Heart left ventricle (tissue), 16 donors: ENCODE data around the gene DAB2IP. TPM values are rescaled to one million over a fixed set of nuclear protein-coding genes. Genes with fewer than 3 reads are reported as not detected.

ENCODE experiments used
- ATAC-seq, 4 donors: fragments of 200-7000 bp; cut with Tn5 transposase; one replicate each; pipeline ENCODE4 v1.9.1; 2020 to 2022; ENCODE audit warnings: moderate library complexity in 4 of 4, mild to moderate bottlenecking in 3 of 4, moderate number of reproducible peaks in 1 of 4
- DNase-seq, 5 donors: peaks; one replicate each; pipeline ENCODE4 v3.0.0-alpha.2; 2020
- H3K27ac ChIP-seq, 12 donors: fragments of 200-600 bp; sonication (generic) in 4 of 12; one replicate each; pipeline versions ENCODE4 v1.5.0 to v1.8.0; 2016 to 2022; ENCODE audit warnings: mild to moderate bottlenecking in 2 of 12
- H3K27me3 ChIP-seq, 9 donors: fragments of 200-600 bp; sonication (generic) in 2 of 9; one replicate each; pipeline versions ENCODE4 v1.5.1 to v1.8.0; 2016 to 2022; ENCODE audit warnings: mild to moderate bottlenecking in 3 of 9
- H3K36me3 ChIP-seq, 9 donors: fragments of 200-600 bp; sonication (generic) in 2 of 9; one replicate each; pipeline versions ENCODE4 v1.5.0 to v1.8.0; 2018 to 2022; ENCODE audit warnings: mild to moderate bottlenecking in 2 of 9
- H3K4me1 ChIP-seq, 12 donors: fragments of 200-600 bp; sonication (generic) in 4 of 12; one replicate each; pipeline versions ENCODE4 v1.5.0 to v1.8.0; 2016 to 2022; ENCODE audit warnings: mild to moderate bottlenecking in 3 of 12
- H3K4me3 ChIP-seq, 12 donors: fragments of 200-600 bp; sonication (generic) in 4 of 12; one replicate each; pipeline versions ENCODE4 v1.5.0 to v1.8.0; 2017 to 2022; ENCODE audit warnings: mild to moderate bottlenecking in 9 of 12, moderate library complexity in 4 of 12
- H3K9me3 ChIP-seq, 12 donors: fragments of 200-600 bp; sonication (generic) in 4 of 12; one replicate each; pipeline versions ENCODE4 v1.5.0 to v1.8.0; 2016 to 2022; ENCODE audit warnings: mild to moderate bottlenecking in 1 of 12
- POLR2A ChIP-seq, 2 donors: fragments of 450-650 bp; IDR thresholded peaks; one replicate each; pipeline ENCODE4 v1.6.1; 2017; ENCODE audit warnings: antibody characterized with exemption in 2 of 2, mild to moderate bottlenecking in 2 of 2, moderate library complexity in 2 of 2
- WGBS, 4 donors: extraction: QIAGEN DNeasy Blood & Tissue Kit in 2 of 4; methylation state at CpG; one replicate each; pipeline versions ENCODE4 v1.1.5 to v1.1.7; 2013 to 2018; 5-methylcytosine and 5-hydroxymethylcytosine counted together
- intact Hi-C, 10 donors: fragments of 100-400 bp; cut with DNase I; formaldehyde crosslinking; loops; one replicate each; pipeline versions ENCODE4 v1.11.1 to v1.14.2; 2022
- polyA plus RNA-seq, 2 donors: library from polyadenylated mRNA; stranded (reverse); fragments of 200-250 nt; gene quantifications; one replicate each; pipeline ENCODE4 v1.2.3, GENCODE V29; 2013
- total RNA-seq, 9 donors: library from RNA; depleted of rRNA in 2 of 9; stranded (reverse); fragments of >200 nt in 2 of 9; fragmentation: NEBNext Ultra II Directional in 3 of 9; extraction: Animal tissue kit (Norgen Biotek cat#: 25700) in 3 of 9; gene quantifications; one replicate each; pipeline versions ENCODE4 v1.1.0 to v1.2.4, GENCODE V29; 2016 to 2023
- TF ChIP-seq, protein P1 (sequence below), 12 donors: fragments of 200-600 bp; sonication (generic) in 4 of 12; IDR thresholded peaks; one replicate each; pipeline versions ENCODE4 v1.5.0 to v1.8.0; 2018 to 2022; ENCODE audit warnings: antibody characterized with exemption in 12 of 12, mild to moderate bottlenecking in 5 of 12
- donor health status: ischemic (EF 13 %, LVEDD 7.1; RV severe dilation, severe dysfunction).
- donor health status: healthy with polysubstance abuse.
- donor health status: DM: no; HTN: yes; CAD: no.
- donor health status: DM: no; HTN: no; CAD: no.
- donor health status: ischemic (EF 25% LVEDD 6.9; RV normal size, moderate dysfunction).
- donor health status: ischemic (EF 25% LVEDD 5.7; RV mildly dilated, moderate dysfunction).
- donor health status: healthy.
- donor health status: DM: yes; HTN: yes; CAD: no.
- donor health status: ischemic (EF 35%, LVEDD 5.7; RV mildly dilated, moderate dysfunction).
- donor health status: nonischemic (EF 11% LVEDD 7.7; RV severe dilation, severe dysfunction).
- donor health status: DM: yes; HTN: yes; CAD: no.
- donor health status: PGD.
- donor health status: ischemic (EF 29% LVEDD 5.4; RV normal size, mild dysfunction).
- donor health status: nonischemic (EF 23%, LVEDD 6.1; RV moderate dilation, normal function).

The DAB2IP gene
- total and polyA plus RNA-seq, 11 donors: 30.9 to 103 (median 52.6) TPM

- peaks cover 0 to 5% (median 0%) of the 10 kb centered on the region in 12 donors for H3K9me3 ChIP-seq
- peaks cover 15 to 86% (median 65%) of the 10 kb centered on the region in 9 donors for H3K36me3 ChIP-seq
- no peaks in the 10 kb centered on the region for H3K27me3 ChIP-seq
- DNase-seq (peak in 3 of 5 donors; percentile 13 to 30 (median 15)), ATAC-seq (peak; percentile 30 to 54 (median 38))
- no peak overlapping the region for H3K4me3 ChIP-seq
- H3K4me1 ChIP-seq: peaks cover 0 to 63% (median 23%) of the 10 kb centered on the region in 12 donors
- intact Hi-C loops: loop anchor here in 1 of 10 donors (1.0 to 5.0 kb wide), 2 partner anchors 78 to 84 kb away; no protein-coding TSS in a partner anchor
- H3K27ac ChIP-seq: peak overlapping the region in 11 of 12 donors; percentile 37 to 76 (median 67)
- TF ChIP-seq POLR2A (IDR thresholded peaks at IDR 0.05): no peak
- TF ChIP-seq, protein P1, sequence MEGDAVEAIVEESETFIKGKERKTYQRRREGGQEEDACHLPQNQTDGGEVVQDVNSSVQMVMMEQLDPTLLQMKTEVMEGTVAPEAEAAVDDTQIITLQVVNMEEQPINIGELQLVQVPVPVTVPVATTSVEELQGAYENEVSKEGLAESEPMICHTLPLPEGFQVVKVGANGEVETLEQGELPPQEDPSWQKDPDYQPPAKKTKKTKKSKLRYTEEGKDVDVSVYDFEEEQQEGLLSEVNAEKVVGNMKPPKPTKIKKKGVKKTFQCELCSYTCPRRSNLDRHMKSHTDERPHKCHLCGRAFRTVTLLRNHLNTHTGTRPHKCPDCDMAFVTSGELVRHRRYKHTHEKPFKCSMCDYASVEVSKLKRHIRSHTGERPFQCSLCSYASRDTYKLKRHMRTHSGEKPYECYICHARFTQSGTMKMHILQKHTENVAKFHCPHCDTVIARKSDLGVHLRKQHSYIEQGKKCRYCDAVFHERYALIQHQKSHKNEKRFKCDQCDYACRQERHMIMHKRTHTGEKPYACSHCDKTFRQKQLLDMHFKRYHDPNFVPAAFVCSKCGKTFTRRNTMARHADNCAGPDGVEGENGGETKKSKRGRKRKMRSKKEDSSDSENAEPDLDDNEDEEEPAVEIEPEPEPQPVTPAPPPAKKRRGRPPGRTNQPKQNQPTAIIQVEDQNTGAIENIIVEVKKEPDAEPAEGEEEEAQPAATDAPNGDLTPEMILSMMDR (IDR thresholded peaks at IDR 0.05): no peak
- 60 to 67% (median 64%) methylated on average over 4 of the region's 4 CpGs for WGBS, 4 donors
These were observed 127.1 kb downstream of the DAB2IP start for GRCh38 chr9:121778252-121779225.

DNA sequence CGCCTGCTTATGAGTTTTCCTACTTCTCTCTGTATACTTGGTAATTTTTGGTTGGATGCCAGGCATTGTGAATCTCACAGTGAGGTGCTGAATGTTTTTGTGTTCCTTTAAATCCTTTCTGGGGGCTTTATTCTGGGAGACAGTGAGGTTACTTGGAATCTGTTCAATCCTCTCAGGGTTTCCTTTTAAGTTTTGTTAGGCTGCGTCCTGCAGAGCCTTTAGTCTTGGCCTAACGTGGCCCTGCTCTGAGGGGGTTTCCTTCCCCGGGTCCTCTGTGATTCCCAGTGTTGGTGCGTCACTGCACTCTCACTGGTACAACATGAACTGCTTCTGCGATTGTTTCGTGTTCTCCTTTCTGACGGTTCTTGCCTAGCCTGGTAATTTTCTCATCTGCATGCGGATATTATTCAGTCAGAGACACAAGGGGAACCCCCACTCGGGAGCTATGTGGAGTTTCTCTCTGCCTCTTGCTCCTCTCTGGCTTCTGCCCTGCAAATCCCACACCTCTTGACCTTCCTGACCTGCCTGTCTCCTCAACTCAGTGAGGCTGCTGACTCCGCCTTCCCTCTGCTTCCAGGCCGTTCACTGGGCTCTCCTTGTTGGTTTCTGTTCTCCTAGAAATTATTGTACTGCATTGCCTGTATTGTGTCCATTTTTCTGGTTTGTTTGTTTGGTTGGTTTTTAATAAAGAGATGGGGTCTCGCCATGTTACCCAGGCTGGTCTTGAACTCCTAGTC lies 128.1 kb downstream of the DAB2IP start:
- ATAC-seq: peak; percentile 50 to 86 (median 55)
- 49 to 64% (median 53%) methylated on average over 13 of the region's 13 CpGs for WGBS, 4 donors
- Histone ChIP-seq H3K27me3 (no peaks in the 10 kb centered on the region), H3K4me1 (peaks cover 0 to 63% (median 26%) of the 10 kb centered on the region in 12 donors), H3K36me3 (peaks cover 11 to 86% (median 65%) of the 10 kb centered on the region in 9 donors), H3K27ac (peak overlapping the region; percentile 37 to 76 (median 70)), H3K4me3 (no peak overlapping the region), H3K9me3 (peaks cover 0 to 5% (median 0%) of the 10 kb centered on the region in 12 donors)
- intact Hi-C loops: loop anchor here in 3 of 10 donors (1.0 to 5.0 kb wide), 4 partner anchors 53 to 83 kb away; no protein-coding TSS in a partner anchor
- TF ChIP-seq, protein P1 (IDR thresholded peaks at IDR 0.05): no peak
- no peak for TF ChIP-seq POLR2A (IDR thresholded peaks at IDR 0.05)
- DNase-seq: peak in 3 of 5 donors; percentile 42 to 54 (median 47)

GRCh38 chr9:121780177-121781040 lies 129.0 kb downstream of the DAB2IP start:
- Histone ChIP-seq H3K36me3 (peaks cover 11 to 86% (median 58%) of the 10 kb centered on the region in 9 donors), H3K9me3 (peaks cover 0 to 5% (median 0%) of the 10 kb centered on the region in 12 donors), H3K4me3 (no peak overlapping the region), H3K4me1 (peaks cover 0 to 63% (median 26%) of the 10 kb centered on the region in 12 donors), H3K27me3 (no peaks in the 10 kb centered on the region), H3K27ac (peak overlapping the region; percentile 37 to 76 (median 70))
- DNase-seq: peak in 3 of 5 donors; percentile 5 to 23 (median 13)
- intact Hi-C loops: loop anchor here in 2 of 10 donors (5.0 kb wide), 2 partner anchors 52 to 77 kb away; no protein-coding TSS in a partner anchor
- TF ChIP-seq, protein P1 (IDR thresholded peaks at IDR 0.05): no peak
- TF ChIP-seq POLR2A (IDR thresholded peaks at IDR 0.05): no peak
- ATAC-seq: no peak
- WGBS, 4 donors: 78 to 83% (median 81%) methylated on average over 15 to 17 of the region's 17 CpGs
